Ovary (tissue), 9 donors: ENCODE measurements around the gene NRN1L. TPM values are rescaled to one million over a fixed set of nuclear protein-coding genes. Genes with fewer than 3 reads are reported as not detected.

Experiments
- polyA plus RNA-seq, 2 donors: library from polyadenylated mRNA; stranded (reverse); fragments of 200-250 nt in 1 of 2; fragments of 350-450 nt in 1 of 2; fragmentation: Illumina TruSeq in 1 of 2; extraction: RNeasy Lipid Tissue Mini Kit (QIAGEN cat#74804) in 1 of 2; gene quantifications; one replicate each; pipeline ENCODE4 v1.2.3, GENCODE V29; 2013 to 2014
- small RNA-seq: library from RNA; depleted of rRNA; stranded (forward); fragments of <200 nt; gene quantifications from one replicate; pipeline ENCODE3, GENCODE V24; 2016
- total RNA-seq, 7 donors: library from RNA; depleted of rRNA in 2 of 7; stranded (reverse); fragments of >200 nt in 2 of 7; fragmentation: NEBNext Ultra II Directional in 3 of 7; extraction: Animal tissue kit (Norgen Biotek cat#: 25700) in 3 of 7; gene quantifications; one replicate each; pipeline versions ENCODE4 v1.1.0 to v1.2.4, GENCODE V29; 2016 to 2023
- donor health status: DM: no; HTN: no; CAD: no; lungs with moderate emphysema.
- donor health status: DM: no; HTN: no; CAD: no.
- donor health status: Bipolar disorder and iron deficiency.
- donor health status: DM: yes; HTN: yes; CAD: no.
- donor health status: DM: no; HTN: no; CAD: no.
- donor health status: DM: yes; HTN: yes; CAD: no.

The NRN1L gene
- total and polyA plus RNA-seq, 9 donors: 0.95 to 4.7 (median 2.6) TPM; not detected in 1

Small RNA genes lying within 50 kb of the gene (small RNA-seq; reads per million reads assigned to genes)
- gene AC040162.2: not detected
- not detected for gene NRN1L

Other genes starting within 250 kb of the NRN1L start
- 1 to 10 TPM in 2 of 7 donors, under 1 TPM in 4, not detected in 1; 0.23 to 1.5 (median 0.61) TPM for gene CARMIL2, start 239.7 kb upstream of the NRN1L start, total RNA-seq
- gene CARMIL2, start 239.7 kb upstream of the NRN1L start, polyA plus RNA-seq: under 1 TPM; 0.10 to 0.51 TPM
- gene ACD, start 224.6 kb upstream of the NRN1L start, total RNA-seq: 10 to 100 TPM; 22.5 to 40.8 (median 29.4) TPM
- 10 to 100 TPM in 1 of 2 donors, 1 to 10 TPM in 1; 5.3 to 35.8 TPM for gene ACD, start 224.6 kb upstream of the NRN1L start, polyA plus RNA-seq
- 10 to 100 TPM in 1 of 7 donors, 1 to 10 TPM in 6; 2.7 to 12.9 (median 5.1) TPM for gene PARD6A, start 223.9 kb upstream of the NRN1L start, total RNA-seq
- gene PARD6A, start 223.9 kb upstream of the NRN1L start, polyA plus RNA-seq: 1 to 10 TPM in 1 of 2 donors, under 1 TPM in 1; 0.53 to 3.0 TPM
- gene ENKD1, start 218.1 kb upstream of the NRN1L start, total RNA-seq: 10 to 100 TPM; 17.3 to 45.6 (median 21.7) TPM
- gene ENKD1, start 218.1 kb upstream of the NRN1L start, polyA plus RNA-seq: 10 to 100 TPM in 1 of 2 donors, 1 to 10 TPM in 1; 8.0 to 29.8 TPM
- gene C16orf86, start 218.1 kb upstream of the NRN1L start, total RNA-seq: 1 to 10 TPM; 2.2 to 8.2 (median 4.6) TPM
- 1 to 10 TPM in 1 of 2 donors, under 1 TPM in 1; 0.13 to 6.8 TPM for gene C16orf86, start 218.1 kb upstream of the NRN1L start, polyA plus RNA-seq
- 10 to 100 TPM in 6 of 7 donors, 1 to 10 TPM in 1; 8.6 to 15.9 (median 13.4) TPM for gene GFOD2, start 165.6 kb upstream of the NRN1L start, total RNA-seq
- gene GFOD2, start 165.6 kb upstream of the NRN1L start, polyA plus RNA-seq: 10 to 100 TPM in 1 of 2 donors, 1 to 10 TPM in 1; 8.3 to 10.9 TPM
- gene RANBP10, start 78.3 kb upstream of the NRN1L start, total RNA-seq: 10 to 100 TPM in 6 of 7 donors, 1 to 10 TPM in 1; 8.3 to 19.6 (median 17.1) TPM
- 10 to 100 TPM; 13.0 to 15.5 TPM for gene RANBP10, start 78.3 kb upstream of the NRN1L start, polyA plus RNA-seq
- 10 to 100 TPM in 1 of 7 donors, 1 to 10 TPM in 6; 2.4 to 13.1 (median 3.2) TPM for gene TSNAXIP1, start 78.0 kb upstream of the NRN1L start, total RNA-seq
- gene TSNAXIP1, start 78.0 kb upstream of the NRN1L start, polyA plus RNA-seq: 1 to 10 TPM; 2.7 to 3.7 TPM
- 10 to 100 TPM; 31.0 to 59.7 (median 46.6) TPM for gene THAP11, start 42.6 kb upstream of the NRN1L start, total RNA-seq
- gene THAP11, start 42.6 kb upstream of the NRN1L start, polyA plus RNA-seq: 10 to 100 TPM; 17.3 to 30.6 TPM
- 10 to 100 TPM; 35.9 to 98.1 (median 67.8) TPM for gene NUTF2, start 38.0 kb upstream of the NRN1L start, total RNA-seq
- 100 to 1,000 TPM in 1 of 2 donors, 10 to 100 TPM in 1; 67.6 to 105 TPM for gene NUTF2, start 38.0 kb upstream of the NRN1L start, polyA plus RNA-seq
- gene CENPT, start 37.2 kb upstream of the NRN1L start, total RNA-seq: 10 to 100 TPM; 35.8 to 44.9 (median 42.0) TPM
- 10 to 100 TPM; 18.4 to 57.4 TPM for gene CENPT, start 37.2 kb upstream of the NRN1L start, polyA plus RNA-seq
- 10 to 100 TPM; 34.7 to 65.3 (median 54.0) TPM for gene EDC4, start 11.8 kb upstream of the NRN1L start, total RNA-seq
- gene EDC4, start 11.8 kb upstream of the NRN1L start, polyA plus RNA-seq: 10 to 100 TPM; 29.8 to 37.9 TPM
- 10 to 100 TPM; 13.6 to 38.9 (median 31.6) TPM for gene PSKH1, start 8.4 kb downstream of the NRN1L start, total RNA-seq
- gene PSKH1, start 8.4 kb downstream of the NRN1L start, polyA plus RNA-seq: 10 to 100 TPM in 1 of 2 donors, 1 to 10 TPM in 1; 9.6 to 26.6 TPM
- gene CTRL, start 47.0 kb downstream of the NRN1L start, total RNA-seq: 1 to 10 TPM; 1.5 to 4.4 (median 2.5) TPM
- gene CTRL, start 47.0 kb downstream of the NRN1L start, polyA plus RNA-seq: 1 to 10 TPM in 1 of 2 donors, under 1 TPM in 1; 0.35 to 2.5 TPM
- 10 to 100 TPM; 26.2 to 64.4 (median 50.8) TPM for gene PSMB10, start 52.0 kb downstream of the NRN1L start, total RNA-seq
- gene PSMB10, start 52.0 kb downstream of the NRN1L start, polyA plus RNA-seq: 10 to 100 TPM in 1 of 2 donors, 1 to 10 TPM in 1; 5.8 to 63.1 TPM
- 10 to 100 TPM; 10.5 to 31.2 (median 22.0) TPM for gene LCAT, start 59.2 kb downstream of the NRN1L start, total RNA-seq
- gene LCAT, start 59.2 kb downstream of the NRN1L start, polyA plus RNA-seq: 10 to 100 TPM in 1 of 2 donors, 1 to 10 TPM in 1; 7.5 to 15.0 TPM
- 10 to 100 TPM; 27.7 to 85.6 (median 56.5) TPM for gene SLC12A4, start 83.8 kb downstream of the NRN1L start, total RNA-seq
- 10 to 100 TPM; 29.7 to 48.7 TPM for gene SLC12A4, start 83.8 kb downstream of the NRN1L start, polyA plus RNA-seq
- under 1 TPM in 1 of 7 donors, not detected in 6; 0.23 TPM for gene DPEP3, start 95.6 kb downstream of the NRN1L start, total RNA-seq
- under 1 TPM in 1 of 2 donors, not detected in 1; 0.05 TPM for gene DPEP3, start 95.6 kb downstream of the NRN1L start, polyA plus RNA-seq
- gene DPEP2, start 114.6 kb downstream of the NRN1L start, total RNA-seq: 1 to 10 TPM in 2 of 7 donors, under 1 TPM in 3, not detected in 2; 0.33 to 1.9 (median 0.99) TPM
- 1 to 10 TPM in 1 of 2 donors, under 1 TPM in 1; 0.76 to 3.1 TPM for gene DPEP2, start 114.6 kb downstream of the NRN1L start, polyA plus RNA-seq
- gene DPEP2NB, start 131.0 kb downstream of the NRN1L start, total RNA-seq: not detected
- not detected for gene DPEP2NB, start 131.0 kb downstream of the NRN1L start, polyA plus RNA-seq
- 10 to 100 TPM in 3 of 7 donors, 1 to 10 TPM in 4; 6.8 to 14.0 (median 9.7) TPM for gene DDX28, start 138.3 kb downstream of the NRN1L start, total RNA-seq
- 1 to 10 TPM; 9.2 to 9.3 TPM for gene DDX28, start 138.3 kb downstream of the NRN1L start, polyA plus RNA-seq
- 10 to 100 TPM in 2 of 7 donors, 1 to 10 TPM in 5; 4.8 to 15.7 (median 8.5) TPM for gene DUS2, start 138.4 kb downstream of the NRN1L start, total RNA-seq
- gene DUS2, start 138.4 kb downstream of the NRN1L start, polyA plus RNA-seq: 1 to 10 TPM; 5.4 to 9.5 TPM
- gene NFATC3, start 200.5 kb downstream of the NRN1L start, total RNA-seq: 10 to 100 TPM; 32.4 to 77.1 (median 48.2) TPM
- 10 to 100 TPM; 12.5 to 32.2 TPM for gene NFATC3, start 200.5 kb downstream of the NRN1L start, polyA plus RNA-seq